Tibial nerve (tissue), 4 donors: ENCODE results near the gene CS. TPM values are rescaled to one million over a fixed set of nuclear protein-coding genes. Genes with fewer than 3 reads are reported as not detected.
"Not testable (repeated sequence)": the region's sequence is repeated elsewhere in the genome, so short reads cannot be mapped to it uniquely, and the experiment has no call there.

Experiments
- DNase-seq, 2 donors: peaks; one replicate each; pipeline ENCODE4 v3.0.0-alpha.2; 2019; ENCODE audit warnings: low spot score in 2 of 2
- H3K27ac ChIP-seq, 4 donors: fragments of 200-600 bp; sonication (generic) in 3 of 4; one replicate each; pipeline ENCODE4 v1.5.1; 2017 to 2019; ENCODE audit warnings: mild to moderate bottlenecking in 1 of 4
- H3K27me3 ChIP-seq, 2 donors: fragments of 200-600 bp; sonication (generic) in 1 of 2; one replicate each; pipeline versions ENCODE4 v1.5.1 to v1.6.0; 2017 to 2019
- H3K36me3 ChIP-seq, 3 donors: fragments of 200-600 bp; sonication (generic); one replicate each; pipeline ENCODE4 v1.5.1; 2018 to 2019
- H3K4me1 ChIP-seq, 4 donors: fragments of 200-600 bp; sonication (generic) in 3 of 4; one replicate each; pipeline ENCODE4 v1.5.1; 2017 to 2019
- H3K4me3 ChIP-seq, 4 donors: fragments of 200-600 bp; sonication (generic) in 3 of 4; one replicate each; pipeline ENCODE4 v1.5.1; 2017 to 2019; ENCODE audit warnings: mild to moderate bottlenecking in 1 of 4, moderate library complexity in 1 of 4
- H3K9me3 ChIP-seq, 4 donors: fragments of 200-600 bp; sonication (generic) in 3 of 4; one replicate each; pipeline ENCODE4 v1.5.1; 2017 to 2019
- EP300 ChIP-seq, 2 donors: sonication (generic); formaldehyde crosslinking; IDR thresholded peaks; one replicate each; pipeline ENCODE4 v1.6.1; 2017; ENCODE audit warnings: antibody characterized with exemption in 2 of 2, mild to moderate bottlenecking in 1 of 2
- POLR2A ChIP-seq, 2 donors: fragments of 450-650 bp; IDR thresholded peaks; one replicate each; pipeline ENCODE4 v1.6.1; 2017; ENCODE audit warnings: antibody characterized with exemption in 2 of 2, mild to moderate bottlenecking in 2 of 2, moderate library complexity in 2 of 2
- WGBS, 2 donors: methylation state at CpG; one replicate each; pipeline ENCODE4 v1.1.5; 2018; 5-methylcytosine and 5-hydroxymethylcytosine counted together
- total RNA-seq, 4 donors: library from RNA; depleted of rRNA; stranded (reverse); fragments of >200 nt; gene quantifications; one replicate each; pipeline ENCODE4 v1.1.0, GENCODE V29; 2016
- TF ChIP-seq, protein P1 (sequence below), 5 experiments: fragments of 200-600 bp in 3 of 5; fragments of 450-650 bp in 2 of 5; sonication (generic) in 3 of 5; IDR thresholded peaks; one replicate each; pipeline ENCODE4 v1.5.1; 2016 to 2019; ENCODE audit warnings: antibody characterized with exemption in 5 of 5, mild to moderate bottlenecking in 3 of 5, moderate library complexity in 2 of 5

Gene CS
- total RNA-seq, 4 donors from 2014 or later: 63.7 to 112 (median 84.2) TPM

- no peak overlapping the region for H3K4me3 ChIP-seq
- WGBS, 2 donors: 91 to 97% methylated on average over 7 of the region's 7 CpGs
- H3K27me3 ChIP-seq: no peaks in the 10 kb centered on the region
- no peak for DNase-seq
- H3K4me1 ChIP-seq: peaks cover 0 to 17% (median 10%) of the 10 kb centered on the region in 4 donors
- TF ChIP-seq POLR2A (IDR thresholded peaks at IDR 0.05) (no peak), EP300 (IDR thresholded peaks at IDR 0.05) (no peak)
- TF ChIP-seq, protein P1, sequence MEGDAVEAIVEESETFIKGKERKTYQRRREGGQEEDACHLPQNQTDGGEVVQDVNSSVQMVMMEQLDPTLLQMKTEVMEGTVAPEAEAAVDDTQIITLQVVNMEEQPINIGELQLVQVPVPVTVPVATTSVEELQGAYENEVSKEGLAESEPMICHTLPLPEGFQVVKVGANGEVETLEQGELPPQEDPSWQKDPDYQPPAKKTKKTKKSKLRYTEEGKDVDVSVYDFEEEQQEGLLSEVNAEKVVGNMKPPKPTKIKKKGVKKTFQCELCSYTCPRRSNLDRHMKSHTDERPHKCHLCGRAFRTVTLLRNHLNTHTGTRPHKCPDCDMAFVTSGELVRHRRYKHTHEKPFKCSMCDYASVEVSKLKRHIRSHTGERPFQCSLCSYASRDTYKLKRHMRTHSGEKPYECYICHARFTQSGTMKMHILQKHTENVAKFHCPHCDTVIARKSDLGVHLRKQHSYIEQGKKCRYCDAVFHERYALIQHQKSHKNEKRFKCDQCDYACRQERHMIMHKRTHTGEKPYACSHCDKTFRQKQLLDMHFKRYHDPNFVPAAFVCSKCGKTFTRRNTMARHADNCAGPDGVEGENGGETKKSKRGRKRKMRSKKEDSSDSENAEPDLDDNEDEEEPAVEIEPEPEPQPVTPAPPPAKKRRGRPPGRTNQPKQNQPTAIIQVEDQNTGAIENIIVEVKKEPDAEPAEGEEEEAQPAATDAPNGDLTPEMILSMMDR (IDR thresholded peaks at IDR 0.05): no peak
- peaks cover 0 to 32% (median 8%) of the 10 kb centered on the region in 3 donors for H3K36me3 ChIP-seq
- no peaks in the 10 kb centered on the region for H3K9me3 ChIP-seq
- H3K27ac ChIP-seq: no peak overlapping the region
Observed at GRCh38 chr12:56330936-56331490, 30.9 kb upstream of the CS start.

DNA sequence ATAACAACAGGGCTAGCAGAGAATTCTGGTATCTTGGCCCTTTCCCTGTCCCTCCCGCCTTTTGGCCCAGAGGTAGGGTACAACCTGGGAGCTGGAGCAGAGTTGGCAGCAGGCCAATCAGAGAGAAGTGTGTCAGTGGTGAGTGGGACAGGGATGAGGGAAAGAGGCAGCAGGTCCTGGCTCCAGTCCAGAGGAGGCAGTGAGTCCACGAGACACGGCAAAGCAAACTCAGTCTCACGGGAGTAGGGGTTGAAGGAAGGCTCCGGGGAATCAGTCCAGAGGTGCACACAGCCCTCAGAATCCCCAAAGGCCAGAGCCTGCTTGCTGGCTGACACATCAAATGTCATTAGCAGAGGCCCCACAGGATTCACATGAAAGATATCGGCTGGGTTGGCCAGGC is 26.4 kb upstream of the CS start:
- H3K4me3 ChIP-seq: no peak overlapping the region
- TF ChIP-seq POLR2A (IDR thresholded peaks at IDR 0.05) (no peak), EP300 (IDR thresholded peaks at IDR 0.05) (no peak)
- TF ChIP-seq, protein P1 (IDR thresholded peaks at IDR 0.05): no peak
- no peaks in the 10 kb centered on the region for H3K4me1 ChIP-seq
- no peak overlapping the region for H3K27ac ChIP-seq
- H3K27me3 ChIP-seq: no peaks in the 10 kb centered on the region
- WGBS, 2 donors: 75 to 79% methylated on average over 6 of the region's 6 CpGs
- H3K9me3 ChIP-seq: no peaks in the 10 kb centered on the region
- H3K36me3 ChIP-seq: peaks cover 0 to 76% (median 31%) of the 10 kb centered on the region in 3 donors
- no peak for DNase-seq

DNA sequence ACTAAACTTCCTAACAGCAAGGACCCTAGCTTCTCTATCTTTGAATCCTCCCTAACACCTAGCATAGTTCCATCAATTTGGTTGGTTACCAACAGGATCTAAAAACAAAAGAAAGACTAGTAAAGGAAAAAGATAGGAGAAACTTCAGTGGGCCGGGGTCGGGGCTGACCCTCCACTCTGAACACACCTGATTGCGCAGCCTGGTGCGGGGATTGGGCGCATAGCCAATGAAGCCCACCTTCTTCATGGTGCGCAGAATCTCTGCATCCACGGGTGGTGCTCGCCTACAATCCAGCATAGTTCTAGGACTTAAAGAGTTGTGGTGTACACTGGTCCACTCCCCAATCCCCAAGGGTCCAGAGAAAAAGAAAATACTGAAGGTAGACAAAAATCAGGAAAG is 26.0 kb upstream of the CS start:
- peaks cover 0 to 79% (median 31%) of the 10 kb centered on the region in 3 donors for H3K36me3 ChIP-seq
- H3K4me1 ChIP-seq: no peaks in the 10 kb centered on the region
- TF ChIP-seq, protein P1 (IDR thresholded peaks at IDR 0.05): no peak
- no peak for TF ChIP-seq POLR2A (IDR thresholded peaks at IDR 0.05)
- no peak for TF ChIP-seq EP300 (IDR thresholded peaks at IDR 0.05)
- no peak overlapping the region for H3K27ac ChIP-seq
- no peak for DNase-seq
- WGBS, 2 donors: 95 to 97% methylated on average over 8 of the region's 8 CpGs
- H3K27me3 ChIP-seq: no peaks in the 10 kb centered on the region
- no peak overlapping the region for H3K4me3 ChIP-seq
- no peaks in the 10 kb centered on the region for H3K9me3 ChIP-seq

DNA sequence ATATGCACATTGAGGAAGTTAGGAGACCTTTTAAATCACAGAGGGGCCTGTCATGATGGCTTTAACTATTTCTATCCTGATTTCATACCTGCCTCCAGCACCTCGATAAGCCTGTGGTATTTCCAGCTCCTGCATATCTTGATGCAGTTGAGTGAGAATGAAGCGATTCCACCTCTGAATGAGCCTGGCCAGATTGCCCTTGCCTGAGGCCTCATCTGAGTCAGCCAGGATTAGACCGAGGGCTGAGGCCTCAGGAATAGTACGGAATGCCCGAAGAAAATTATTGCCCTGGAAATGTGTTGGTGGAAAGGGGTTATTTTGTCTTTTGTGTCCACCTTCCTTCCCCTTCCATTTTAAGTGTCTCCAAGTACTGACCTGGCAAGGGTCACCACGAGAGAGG is 24.1 kb upstream of the CS start:
- TF ChIP-seq POLR2A (IDR thresholded peaks at IDR 0.05) (no peak), EP300 (IDR thresholded peaks at IDR 0.05) (no peak)
- TF ChIP-seq, protein P1 (IDR thresholded peaks at IDR 0.05): no peak
- no peaks in the 10 kb centered on the region for H3K4me1 ChIP-seq
- no peak overlapping the region for H3K27ac ChIP-seq
- H3K4me3 ChIP-seq: no peak overlapping the region
- H3K9me3 ChIP-seq: no peaks in the 10 kb centered on the region
- no peak for DNase-seq
- peaks cover 0 to 96% (median 31%) of the 10 kb centered on the region in 3 donors for H3K36me3 ChIP-seq
- 90 to 94% methylated on average over 6 of the region's 6 CpGs for WGBS, 2 donors
- H3K27me3 ChIP-seq: no peaks in the 10 kb centered on the region

GRCh38 chr12:56321610-56322009 is 21.5 kb upstream of the CS start:
- H3K9me3 ChIP-seq, H3K27ac ChIP-seq, H3K4me3 ChIP-seq, DNase-seq, H3K27me3 ChIP-seq, H3K4me1 ChIP-seq: not testable (repeated sequence)
- WGBS, 2 donors: 91 to 95% methylated on average over 8 of the region's 8 CpGs
- H3K36me3 ChIP-seq: peaks cover 0 to 94% (median 23%) of the 10 kb centered on the region in 3 donors

- Histone ChIP-seq H3K36me3 (peaks cover 0 to 89% (median 23%) of the 10 kb centered on the region in 3 donors), H3K4me1 (peaks cover 0 to 8% (median 1%) of the 10 kb centered on the region in 4 donors), H3K9me3 (no peaks in the 10 kb centered on the region), H3K4me3 (no peak overlapping the region), H3K27me3 (no peaks in the 10 kb centered on the region), H3K27ac (no peak overlapping the region)
- WGBS, 2 donors: 75 to 92% methylated on average over 2 of the region's 2 CpGs
- no peak for DNase-seq
- TF ChIP-seq, protein P1 (IDR thresholded peaks at IDR 0.05): no peak
- TF ChIP-seq EP300 (IDR thresholded peaks at IDR 0.05): no peak
- TF ChIP-seq POLR2A (IDR thresholded peaks at IDR 0.05): no peak
Observed at GRCh38 chr12:56321027-56321426, 20.9 kb upstream of the CS start.
